ENCODE data around the gene SLC48A1.
"Not testable (repeated sequence)": the region's sequence is repeated elsewhere in the genome, so short reads cannot be mapped to it uniquely, and the experiment has no call there.

Gene SLC48A1

DNA sequence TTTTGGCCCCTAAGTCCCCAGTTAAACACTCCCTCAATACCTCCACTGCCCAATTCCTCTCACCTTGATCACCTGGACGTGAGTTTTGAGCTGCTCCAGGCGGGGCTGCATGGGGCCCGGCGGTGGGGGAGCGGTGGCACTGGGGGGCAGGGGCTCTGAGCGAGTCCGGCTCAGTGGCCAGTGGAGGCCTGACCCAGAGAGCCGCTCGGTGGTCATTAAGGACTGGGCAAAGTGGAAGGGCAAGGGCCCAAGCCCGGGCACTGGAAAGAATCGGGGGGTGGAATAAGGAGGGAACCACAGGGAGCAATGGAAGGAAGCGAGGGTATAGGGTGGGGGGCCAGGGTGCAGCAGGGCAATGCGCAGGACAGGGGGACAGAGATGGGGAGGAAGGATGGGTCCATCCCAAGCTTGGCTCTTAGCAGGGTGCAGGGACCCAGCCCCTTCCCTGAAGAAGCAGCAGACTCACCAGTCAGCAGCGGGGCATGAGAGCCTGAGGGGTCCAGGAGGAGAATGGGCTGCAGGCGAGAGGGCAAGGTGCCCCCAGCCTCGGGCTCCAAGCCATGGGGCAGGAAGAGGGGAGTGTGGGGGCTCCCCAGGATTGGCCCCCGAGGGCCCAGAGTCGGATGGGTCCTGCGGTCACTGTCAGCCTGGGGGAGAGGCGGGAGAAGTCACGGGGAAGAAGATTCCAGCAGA is 22.2 kb downstream of the SLC48A1 start:
- DNase-seq = no peak

- no peak for DNase-seq
Observed at GRCh38 chr12:47795814-47796411, 22.9 kb downstream of the SLC48A1 start.

- DNase-seq = peak; percentile 8 to 39
Observed at GRCh38 chr12:47797441-47797840, 24.4 kb downstream of the SLC48A1 start.

DNA sequence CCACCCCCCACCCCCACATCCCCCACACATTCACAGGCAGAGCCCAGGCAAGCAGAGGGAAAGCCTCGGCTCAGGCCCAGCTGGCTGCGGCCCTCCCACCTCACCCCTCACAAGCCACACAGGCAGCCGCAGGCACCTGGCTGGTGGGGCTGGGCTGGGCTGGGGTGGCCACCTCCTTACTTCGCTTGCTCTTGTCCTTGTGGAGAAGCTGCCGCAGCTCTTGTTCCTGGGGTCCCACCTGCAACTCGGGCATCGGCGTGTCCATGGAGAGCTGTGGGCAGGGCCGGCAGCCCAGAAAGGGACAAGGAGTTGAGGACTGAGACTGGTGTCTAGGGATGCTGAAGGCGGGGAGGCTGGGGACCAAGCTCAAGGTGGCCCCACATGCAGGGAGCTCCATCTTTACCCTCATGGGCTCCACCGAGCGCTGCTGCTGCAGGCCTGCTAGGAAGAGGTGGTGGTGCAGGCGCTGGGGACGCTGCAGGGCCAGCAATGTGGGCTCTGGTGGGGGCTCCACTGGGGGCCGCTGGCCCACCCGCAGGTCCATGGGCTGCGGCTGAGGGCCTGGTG is 25.4 kb downstream of the SLC48A1 start:
- DNase-seq = no peak

DNA sequence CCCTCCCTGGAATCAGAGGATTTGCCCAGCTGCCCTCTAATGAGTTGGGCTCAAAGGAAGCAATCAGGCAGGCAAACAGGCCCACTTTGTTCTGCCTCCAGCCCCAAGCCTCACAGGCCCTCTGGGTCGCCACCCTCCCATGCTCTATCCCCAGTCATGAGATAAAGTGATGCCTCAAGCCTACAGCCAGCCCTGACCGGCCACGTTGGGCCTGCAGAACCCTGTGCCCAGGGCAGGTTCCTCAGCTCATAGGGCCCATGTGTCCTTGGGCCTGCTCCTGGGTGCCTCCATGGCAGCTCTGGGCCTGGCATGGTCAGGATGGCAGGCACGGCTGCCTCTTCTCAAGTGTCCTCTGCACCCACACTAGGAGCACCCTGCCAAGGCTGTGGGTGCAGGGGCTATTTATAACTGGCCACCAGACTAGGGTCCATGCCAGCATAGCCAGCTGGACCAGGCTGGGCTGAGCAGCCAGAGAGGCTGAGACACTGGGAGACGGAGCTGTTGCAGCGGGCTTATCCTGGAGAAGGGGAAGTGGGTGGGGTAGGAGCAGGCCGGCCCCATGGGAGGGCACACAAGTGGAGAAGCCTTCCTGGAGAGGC is 26.4 kb downstream of the SLC48A1 start:
- DNase-seq = no peak

- DNase-seq = no peak
Observed at GRCh38 chr12:47800582-47800981, 27.5 kb downstream of the SLC48A1 start.

- no peak for DNase-seq
Observed at GRCh38 chr12:47801170-47801903, 28.3 kb downstream of the SLC48A1 start.

DNA sequence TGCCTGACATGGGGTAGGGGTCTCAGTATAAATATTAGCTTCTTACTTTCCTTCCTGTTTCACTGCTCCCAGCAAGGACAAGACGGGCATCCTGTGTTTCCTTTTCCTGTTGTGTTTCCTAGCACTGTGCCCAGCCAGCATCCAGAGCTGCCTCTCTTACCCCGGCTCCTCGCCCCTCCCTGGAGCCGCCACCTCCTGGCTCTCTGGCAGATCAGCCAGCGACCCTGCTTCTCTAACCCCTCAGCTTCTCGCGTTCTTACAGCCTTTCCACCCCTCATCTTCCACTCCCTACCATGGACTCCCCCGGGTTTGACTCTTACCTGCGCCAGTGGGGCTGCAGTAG is 28.8 kb downstream of the SLC48A1 start:
- no peak for DNase-seq

DNA sequence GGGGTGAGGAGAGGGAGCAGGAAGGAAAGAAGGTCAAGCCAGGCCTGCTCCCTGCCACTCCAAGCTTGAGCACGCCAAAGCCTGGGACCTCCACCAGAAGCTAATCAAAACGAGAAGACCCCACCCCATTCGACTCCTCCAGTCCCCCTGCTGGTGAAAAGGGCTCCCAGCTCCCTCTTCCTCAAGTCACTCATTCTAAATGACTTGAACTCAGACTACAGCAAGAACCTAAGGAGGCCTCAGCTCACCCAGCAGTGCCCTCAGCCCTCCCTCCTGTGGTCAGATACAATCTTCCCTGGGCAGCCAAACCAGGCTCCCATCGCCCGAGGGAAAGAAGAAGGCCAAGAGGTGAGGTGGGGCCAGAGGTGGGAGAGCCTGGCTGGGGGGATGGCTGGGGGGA is 29.3 kb downstream of the SLC48A1 start:
- DNase-seq = no peak

DNA sequence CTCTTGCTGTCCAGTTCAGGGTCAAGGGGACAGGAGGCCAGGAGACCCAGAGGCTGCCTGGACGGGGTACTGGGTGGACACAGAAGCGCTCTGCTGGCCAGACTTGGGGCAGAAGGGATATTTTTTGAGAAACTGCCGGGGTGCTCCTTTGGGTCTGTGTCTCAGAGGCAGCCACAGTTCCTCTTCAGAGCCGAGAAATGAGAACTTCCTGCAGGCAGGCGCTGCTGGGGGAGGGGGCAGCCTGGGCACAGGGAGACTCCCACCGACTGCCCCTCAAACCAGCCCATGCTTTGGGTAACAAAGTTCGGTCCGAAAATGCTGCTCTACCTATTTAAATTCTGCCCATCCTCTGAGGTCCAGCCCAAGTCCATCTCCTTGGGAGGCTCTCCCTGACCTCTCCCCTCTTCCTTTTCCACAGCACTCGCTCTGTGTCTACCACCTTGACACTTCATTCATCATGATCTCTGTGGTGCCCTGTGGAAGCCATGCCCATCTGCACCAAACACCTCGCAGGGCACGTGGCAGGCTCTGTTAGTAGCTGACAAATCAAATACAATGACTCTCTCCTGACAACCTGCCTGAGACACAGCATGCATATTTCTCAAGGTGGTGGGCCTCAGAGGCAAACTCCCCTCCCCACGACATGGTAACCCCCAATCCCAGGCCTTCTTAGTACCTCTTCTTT is 30.3 kb downstream of the SLC48A1 start:
- DNase-seq = no peak

- DNase-seq = no peak
Observed at GRCh38 chr12:47804171-47804570, 31.1 kb downstream of the SLC48A1 start.

GRCh38 chr12:47805417-47805816 is 32.4 kb downstream of the SLC48A1 start:
- no peak for DNase-seq

- no peak for DNase-seq
Observed at GRCh38 chr12:47807338-47807737, 34.3 kb downstream of the SLC48A1 start.

- peak; percentile 26 to 57 for DNase-seq
Observed at GRCh38 chr12:47808050-47808449, 35.0 kb downstream of the SLC48A1 start.

DNA sequence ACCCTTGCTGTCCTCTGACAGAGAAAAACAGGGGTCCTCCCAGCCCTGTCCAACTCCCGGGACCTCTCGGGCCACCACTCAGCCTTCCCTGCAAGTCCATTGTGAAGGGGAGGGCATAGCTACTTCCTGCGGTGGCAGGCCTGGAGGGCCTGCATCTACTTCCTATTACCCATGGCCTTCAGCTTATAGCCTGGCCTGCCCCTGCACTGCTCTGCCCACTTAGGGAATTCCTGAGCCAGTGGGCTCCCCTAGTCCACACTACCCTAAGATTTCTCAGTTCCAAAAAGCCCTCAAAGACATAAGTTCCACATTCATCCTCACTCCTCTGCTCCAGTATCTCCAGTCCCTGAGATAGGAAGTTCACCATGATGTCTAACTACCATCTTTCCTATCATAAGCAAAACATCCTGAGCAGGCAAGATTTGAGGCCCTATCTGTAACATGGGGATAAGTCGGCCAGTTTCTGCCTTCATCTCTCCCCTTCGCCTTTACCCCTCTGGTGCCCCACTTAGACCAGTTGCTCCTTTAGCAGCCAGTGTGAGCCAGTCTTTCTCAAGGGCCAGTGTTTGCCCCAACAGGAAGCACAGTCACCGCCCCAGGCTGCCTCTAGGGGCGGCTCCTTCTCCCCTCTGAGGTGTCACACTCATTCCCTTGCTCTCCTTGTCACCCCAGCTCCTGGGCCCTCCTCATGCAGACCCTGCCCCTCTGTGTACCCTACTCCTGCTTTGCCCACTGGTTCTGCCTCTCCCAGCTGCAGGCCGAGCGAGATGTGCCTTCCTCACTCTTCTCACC is 35.7 kb downstream of the SLC48A1 start:
- no peak for DNase-seq

DNA sequence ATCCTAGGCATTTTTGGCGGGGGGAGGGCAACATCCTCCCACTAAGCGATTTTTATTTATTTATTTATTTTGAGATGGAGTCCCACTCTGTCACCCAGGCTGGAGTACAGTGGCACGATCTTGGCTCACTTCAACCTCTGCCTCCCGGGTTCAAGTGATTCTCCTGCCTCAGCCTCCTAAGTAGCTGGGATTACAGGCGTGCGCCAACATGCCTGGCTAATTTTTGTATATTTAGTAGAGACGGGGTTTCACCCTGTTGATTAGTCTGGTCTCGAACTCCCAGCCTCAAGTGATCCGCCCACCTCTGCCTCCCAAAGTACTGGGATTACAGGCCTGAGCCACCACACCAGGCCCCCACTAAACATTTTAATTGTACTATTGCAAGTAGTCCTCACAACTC is 36.5 kb downstream of the SLC48A1 start:
- not testable (repeated sequence) for DNase-seq

DNA sequence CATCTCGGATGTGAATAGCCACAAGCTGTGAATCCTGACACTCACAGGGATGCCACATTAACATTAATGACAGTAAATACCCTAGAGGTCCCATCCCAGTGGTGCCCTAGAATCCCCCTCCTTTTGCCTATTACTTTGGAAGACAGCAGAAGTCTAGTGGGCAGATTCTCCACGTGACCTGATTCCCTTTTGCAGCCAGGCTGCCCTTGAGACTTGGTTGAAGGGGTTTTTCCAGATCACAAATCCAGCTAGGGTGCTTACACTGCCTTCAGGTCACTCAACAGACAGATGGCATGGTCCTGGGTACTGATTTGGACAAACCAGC is 38.0 kb downstream of the SLC48A1 start:
- DNase-seq = no peak

GRCh38 chr12:47811581-47812484 is 38.8 kb downstream of the SLC48A1 start:
- no peak for DNase-seq

GRCh38 chr12:47812797-47813510 is 39.9 kb downstream of the SLC48A1 start:
- DNase-seq = no peak

GRCh38 chr12:47813511-47814196 is 40.6 kb downstream of the SLC48A1 start:
- no peak for DNase-seq

Data from SHP77 (cell line).